A673 (cell line): ENCODE measurements around the gene GALNT16. TPM values are rescaled to one million over a fixed set of nuclear protein-coding genes. Genes with fewer than 3 reads are reported as not detected.

Experiments
- BruUV-seq: library from RNA; stranded (reverse); fragments of 400-500 nt; replicated peaks from 2 replicates; lab custom pipeline; 2021; lab: Mats Ljungman, UMichigan
- CTCF ChIA-PET: fragments of 300-600 bp; sonication (Branson Sonifier 250); formaldehyde crosslinking; loops from one replicate; lab custom pipeline; 2022; ENCODE audit warnings: antibody characterized with exemption; lab: Charles Lee
- POLR2A ChIA-PET: fragments of 300-600 bp; sonication (Branson Sonifier 250); formaldehyde crosslinking; loops from one replicate; lab custom pipeline; 2022; ENCODE audit warnings: antibody characterized with exemption; ENCODE audit not compliant: low non-redundant PET; lab: Charles Lee
- DNase-seq: peaks from one replicate; pipeline ENCODE4 v3.0.0-alpha.2; 2015; ENCODE audit warnings: low spot score
- H3K27ac ChIP-seq: fragments of 200-600 bp; sonication (generic); 2 replicates; pipeline ENCODE4 v1.5.1; 2016; ENCODE audit warnings: mixed run types, low read depth, mild to moderate bottlenecking, mixed read lengths, antibody characterized with exemption, low read length; ENCODE audit not compliant: poor library complexity, severe bottlenecking
- H3K27me3 ChIP-seq: fragments of 200-600 bp; sonication (generic); replicated peaks from 2 replicates; pipeline ENCODE4 v1.6.1; 2017; ENCODE audit warnings: mixed run types, low read depth, mild to moderate bottlenecking, mixed read lengths, antibody characterized with exemption, low read length; ENCODE audit not compliant: insufficient read depth, poor library complexity
- H3K36me3 ChIP-seq: fragments of 200-600 bp; sonication (generic); 2 replicates; pipeline ENCODE4 v1.6.1; 2016; ENCODE audit warnings: mixed run types, mild to moderate bottlenecking, mixed read lengths, antibody characterized with exemption, low read length; ENCODE audit not compliant: insufficient read depth, poor library complexity, severe bottlenecking
- H3K4me1 ChIP-seq: fragments of 200-600 bp; sonication (generic); 2 replicates; pipeline ENCODE4 v1.6.1; 2017; ENCODE audit warnings: mixed run types, mild to moderate bottlenecking, mixed read lengths, antibody characterized with exemption, low read length; ENCODE audit not compliant: insufficient read depth, poor library complexity, severe bottlenecking
- H3K4me3 ChIP-seq: fragments of 200-600 bp; sonication (generic); 2 replicates; pipeline ENCODE4 v1.5.1; 2016; ENCODE audit warnings: low read depth, mixed run types, mild to moderate bottlenecking, mixed read lengths, low read length; ENCODE audit not compliant: poor library complexity, severe bottlenecking
- H3K9me3 ChIP-seq: fragments of 200-600 bp; sonication (generic); 2 replicates; pipeline ENCODE4 v1.6.1; 2016; ENCODE audit warnings: mixed run types, low read depth, mild to moderate bottlenecking, mixed read lengths, antibody characterized with exemption, low read length; ENCODE audit not compliant: poor library complexity, severe bottlenecking
- EZH2 ChIP-seq: fragments of 200-600 bp; sonication (generic); IDR thresholded peaks from 2 replicates; pipeline ENCODE4 v1.6.1; 2017; ENCODE audit warnings: borderline replicate concordance, low read depth, mild to moderate bottlenecking, mixed read lengths, antibody characterized with exemption, low read length; ENCODE audit not compliant: poor library complexity, severe bottlenecking
- intact Hi-C: fragments of 100-400 bp; cut with micrococcal nuclease; formaldehyde crosslinking; loops from one replicate; pipeline ENCODE4 v1.10.0; 2022; ENCODE audit not compliant: unreplicated experiment
- total RNA-seq: library from RNA; stranded (reverse); gene quantifications from 2 replicates; pipeline ENCODE4 v1.2.3, GENCODE V29; 2021
- TF ChIP-seq, protein P1 (sequence below): fragments of 300-800, 200-600 bp; sonication (generic); conservative IDR thresholded peaks from 2 replicates; pipeline ENCODE4 v1.5.1; 2017; ENCODE audit warnings: low read depth, mild to moderate bottlenecking, antibody characterized with exemption, low read length, moderate library complexity, mixed read lengths

Gene GALNT16
- total RNA-seq, 1 experiment from 2014 or later: 0.32 TPM

GRCh38 chr14:69351385-69351784 is 91.4 kb downstream of the GALNT16 start:
- no peak for DNase-seq
- no TSS peak for BruUV-seq
- no peak overlapping the region for H3K27ac ChIP-seq
- no peak overlapping the region for H3K4me3 ChIP-seq
- no peaks in the 10 kb centered on the region for H3K4me1 ChIP-seq
- TF ChIP-seq, protein P1, sequence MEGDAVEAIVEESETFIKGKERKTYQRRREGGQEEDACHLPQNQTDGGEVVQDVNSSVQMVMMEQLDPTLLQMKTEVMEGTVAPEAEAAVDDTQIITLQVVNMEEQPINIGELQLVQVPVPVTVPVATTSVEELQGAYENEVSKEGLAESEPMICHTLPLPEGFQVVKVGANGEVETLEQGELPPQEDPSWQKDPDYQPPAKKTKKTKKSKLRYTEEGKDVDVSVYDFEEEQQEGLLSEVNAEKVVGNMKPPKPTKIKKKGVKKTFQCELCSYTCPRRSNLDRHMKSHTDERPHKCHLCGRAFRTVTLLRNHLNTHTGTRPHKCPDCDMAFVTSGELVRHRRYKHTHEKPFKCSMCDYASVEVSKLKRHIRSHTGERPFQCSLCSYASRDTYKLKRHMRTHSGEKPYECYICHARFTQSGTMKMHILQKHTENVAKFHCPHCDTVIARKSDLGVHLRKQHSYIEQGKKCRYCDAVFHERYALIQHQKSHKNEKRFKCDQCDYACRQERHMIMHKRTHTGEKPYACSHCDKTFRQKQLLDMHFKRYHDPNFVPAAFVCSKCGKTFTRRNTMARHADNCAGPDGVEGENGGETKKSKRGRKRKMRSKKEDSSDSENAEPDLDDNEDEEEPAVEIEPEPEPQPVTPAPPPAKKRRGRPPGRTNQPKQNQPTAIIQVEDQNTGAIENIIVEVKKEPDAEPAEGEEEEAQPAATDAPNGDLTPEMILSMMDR: no peak
- TF ChIP-seq EZH2: no peak
- intact Hi-C loops: no loop called here
- ChIA-PET POLR2A (no interaction called here), CTCF (interaction anchor here (0.5 to 0.6 kb wide), 2 partner anchors 9 to 1925 kb away, joined by 3 to 4 read pairs; no protein-coding TSS in a partner anchor)
- no peaks in the 10 kb centered on the region for H3K27me3 ChIP-seq
- no peaks in the 10 kb centered on the region for H3K36me3 ChIP-seq
- H3K9me3 ChIP-seq: no peaks in the 10 kb centered on the region

DNA sequence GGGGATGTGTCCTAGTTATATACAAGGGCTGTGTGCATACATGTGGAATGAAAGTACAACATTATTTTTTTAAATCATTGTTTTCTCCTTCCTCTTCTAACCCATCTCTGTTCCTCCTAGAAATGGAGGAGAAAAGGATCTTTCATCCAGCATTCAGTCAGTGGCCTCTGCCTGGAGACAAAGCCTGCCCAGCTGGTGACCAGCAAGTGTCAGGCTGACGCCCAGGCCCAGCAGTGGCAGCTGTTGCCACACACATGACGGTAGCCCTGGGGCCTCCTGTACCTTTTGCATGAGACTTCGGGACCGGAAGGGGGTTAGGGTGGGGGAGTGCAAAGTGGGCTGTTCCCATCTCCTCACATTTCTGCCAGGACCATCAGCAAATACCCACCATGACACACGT is 92.0 kb downstream of the GALNT16 start:
- Histone ChIP-seq H3K9me3 (no peaks in the 10 kb centered on the region), H3K27me3 (no peaks in the 10 kb centered on the region), H3K4me3 (no peak overlapping the region), H3K27ac (no peak overlapping the region), H3K36me3 (no peaks in the 10 kb centered on the region), H3K4me1 (no peaks in the 10 kb centered on the region)
- ChIA-PET CTCF (no interaction called here), POLR2A (no interaction called here)
- BruUV-seq: no TSS peak
- TF ChIP-seq, protein P1: no peak
- no peak for TF ChIP-seq EZH2
- DNase-seq: no peak
- intact Hi-C loops: no loop called here

- Histone ChIP-seq H3K27ac (no peak overlapping the region), H3K9me3 (no peaks in the 10 kb centered on the region), H3K4me1 (no peaks in the 10 kb centered on the region), H3K4me3 (no peak overlapping the region), H3K27me3 (no peaks in the 10 kb centered on the region), H3K36me3 (no peaks in the 10 kb centered on the region)
- CTCF ChIA-PET: no interaction called here
- POLR2A ChIA-PET: no interaction called here
- DNase-seq: no peak
- intact Hi-C loops: no loop called here
- BruUV-seq: no TSS peak
- TF ChIP-seq, protein P1: no peak
- no peak for TF ChIP-seq EZH2
Observed at GRCh38 chr14:69353168-69353567, 93.2 kb downstream of the GALNT16 start.
